HG03442 (cell line): ENCODE measurements around the gene TCEANC.
A peak's percentile ranks its signal among the peaks of the same experiment; 100 is the strongest.
"Not testable (repeated sequence)": the region's sequence is repeated elsewhere in the genome, so short reads cannot be mapped to it uniquely, and the experiment has no call there.

Experiments used
- ATAC-seq: cut with Tn5 transposase; IDR thresholded peaks from one replicate; pipeline ENCODE4 v1.9.1; 2021; ENCODE audit warnings: mild to moderate bottlenecking, moderate library complexity; ENCODE audit not compliant: unreplicated experiment

TCEANC gene

GRCh38 chrX:13652850-13653693 lies at the start of gene TCEANC:
TCEANC (plus strand) TSS chrX:13653141; CDS start chrX:13662509, 9,368 bp downstream.
- peak; percentile 96 for ATAC-seq

DNA sequence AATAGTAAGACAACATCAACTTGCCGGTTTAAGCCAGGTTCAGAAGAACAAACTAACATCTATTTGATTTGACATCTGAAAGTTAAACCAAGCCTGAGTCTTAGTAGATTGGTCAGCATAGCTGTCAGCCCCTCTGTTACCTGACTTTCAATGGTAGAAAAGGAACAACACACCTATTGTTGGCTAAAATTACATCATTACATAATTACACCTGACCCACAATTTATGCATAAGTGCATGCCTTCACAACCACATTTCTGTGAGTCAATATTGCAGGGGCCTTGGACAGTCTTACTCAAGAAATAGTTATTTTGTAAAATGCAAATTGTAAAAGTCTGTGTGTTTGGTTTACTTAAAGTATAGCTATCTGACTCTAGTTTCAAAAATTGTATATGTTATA lies 47.3 kb upstream of the TCEANC start:
- no peak for ATAC-seq

DNA sequence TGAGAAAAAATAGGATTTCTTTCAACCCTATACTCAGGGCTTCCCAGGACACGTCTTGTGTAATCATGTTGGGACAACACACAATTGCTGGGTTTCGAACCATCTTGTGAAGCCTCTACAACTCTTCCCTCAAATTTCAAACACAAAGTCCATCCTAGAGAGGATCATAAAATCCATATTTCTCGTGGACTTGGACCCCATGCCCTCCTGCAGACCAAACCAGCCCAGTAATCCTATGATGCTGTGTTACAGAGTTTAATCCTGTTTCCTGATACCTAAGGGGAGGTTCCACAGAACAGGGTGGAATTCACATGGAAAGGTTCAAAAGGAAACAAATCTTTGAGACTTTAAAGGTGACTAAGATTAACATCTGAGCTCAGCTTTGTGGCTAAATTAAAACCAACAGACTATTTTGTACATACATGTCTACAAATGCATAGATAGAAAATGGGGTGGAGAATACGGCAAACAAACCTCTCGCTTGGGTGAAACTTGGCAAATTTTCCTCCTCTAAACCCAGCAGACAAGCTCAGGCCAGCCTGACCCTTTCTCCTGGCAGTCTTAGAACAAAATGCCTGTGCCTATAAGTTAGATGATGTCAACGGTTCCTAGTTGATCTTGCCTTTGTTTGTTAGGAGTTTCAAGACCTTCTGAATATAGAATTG lies 45.5 kb upstream of the TCEANC start:
- no peak for ATAC-seq

- no peak for ATAC-seq
Observed at GRCh38 chrX:13607996-13608365, 45.0 kb upstream of the TCEANC start.

- no peak for ATAC-seq
Observed at GRCh38 chrX:13614154-13614553, 38.8 kb upstream of the TCEANC start.

GRCh38 chrX:13620207-13620606 lies 32.7 kb upstream of the TCEANC start:
- no peak for ATAC-seq

GRCh38 chrX:13622401-13622964 lies 30.5 kb upstream of the TCEANC start:
- ATAC-seq: no peak

GRCh38 chrX:13627306-13627705 lies 25.6 kb upstream of the TCEANC start:
- ATAC-seq: no peak

DNA sequence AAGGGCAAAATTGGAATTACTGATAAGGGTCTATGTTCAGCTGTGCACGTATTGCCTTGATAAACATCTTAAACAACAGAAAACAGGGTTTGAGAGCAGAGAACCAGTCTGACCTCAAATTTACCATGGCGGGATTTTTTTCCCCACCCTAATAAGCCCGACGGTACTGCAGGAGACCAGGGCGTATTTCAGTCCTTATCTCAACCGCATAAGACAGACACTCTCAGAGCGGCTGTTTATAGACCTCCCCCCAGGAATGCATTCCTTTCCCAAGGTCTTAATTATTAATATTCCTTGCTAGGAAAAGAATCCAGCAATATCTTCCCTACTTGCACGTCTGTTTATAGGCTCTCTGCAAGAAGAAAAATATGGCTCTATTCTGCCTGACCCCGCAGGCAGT lies 15.7 kb upstream of the TCEANC start:
- not testable (repeated sequence) for ATAC-seq

- ATAC-seq: no peak
Observed at GRCh38 chrX:13638021-13638420, 14.9 kb upstream of the TCEANC start.

- no peak for ATAC-seq
Observed at GRCh38 chrX:13638826-13639225, 14.1 kb upstream of the TCEANC start.

DNA sequence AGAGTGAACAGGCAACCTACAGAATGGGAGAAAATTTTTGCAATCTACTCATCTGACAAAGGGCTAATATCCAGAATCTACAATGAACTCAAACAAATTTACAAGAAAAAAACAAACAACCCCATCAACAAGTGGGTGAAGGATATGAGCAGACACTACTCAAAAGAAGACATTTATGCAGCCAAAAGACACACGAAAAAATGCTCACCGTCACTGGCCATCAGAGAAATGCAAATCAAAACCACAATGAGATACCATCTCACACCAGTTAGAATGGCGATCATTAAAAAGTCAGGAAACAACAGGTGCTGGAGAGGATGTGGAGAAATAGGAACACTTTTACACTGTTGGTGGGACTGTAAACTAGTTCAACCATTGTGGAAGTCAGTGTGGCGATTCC lies 11.3 kb upstream of the TCEANC start:
- not testable (repeated sequence) for ATAC-seq

GRCh38 chrX:13645464-13646153 lies 7.3 kb upstream of the TCEANC start:
- ATAC-seq: no peak

- ATAC-seq: no peak
Observed at GRCh38 chrX:13646154-13646549, 6.8 kb upstream of the TCEANC start.

- ATAC-seq: no peak
Observed at GRCh38 chrX:13647709-13648212, 5.2 kb upstream of the TCEANC start.

DNA sequence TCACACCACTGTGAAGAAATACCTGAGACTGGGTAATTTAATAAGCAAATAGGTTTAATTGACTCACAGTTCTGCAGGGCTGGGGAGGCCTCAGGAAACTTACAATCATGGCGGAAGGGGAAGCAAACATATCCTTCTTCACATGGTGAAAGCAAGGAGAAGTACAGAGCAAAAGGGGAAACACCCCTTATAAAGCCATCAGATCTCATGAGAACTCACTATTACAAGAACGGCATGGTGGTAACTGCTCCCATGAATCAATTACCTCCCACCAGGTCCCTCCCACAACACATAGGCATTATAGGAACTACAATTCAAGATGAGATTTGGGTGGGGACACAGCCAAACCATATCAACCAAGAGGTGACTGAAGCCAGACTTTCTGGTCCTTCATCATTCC lies 4.6 kb upstream of the TCEANC start:
- not testable (repeated sequence) for ATAC-seq

GRCh38 chrX:13649838-13650237 lies 3.1 kb upstream of the TCEANC start:
- no peak for ATAC-seq

- no peak for ATAC-seq
Observed at GRCh38 chrX:13650318-13650717, 2.6 kb upstream of the TCEANC start.

DNA sequence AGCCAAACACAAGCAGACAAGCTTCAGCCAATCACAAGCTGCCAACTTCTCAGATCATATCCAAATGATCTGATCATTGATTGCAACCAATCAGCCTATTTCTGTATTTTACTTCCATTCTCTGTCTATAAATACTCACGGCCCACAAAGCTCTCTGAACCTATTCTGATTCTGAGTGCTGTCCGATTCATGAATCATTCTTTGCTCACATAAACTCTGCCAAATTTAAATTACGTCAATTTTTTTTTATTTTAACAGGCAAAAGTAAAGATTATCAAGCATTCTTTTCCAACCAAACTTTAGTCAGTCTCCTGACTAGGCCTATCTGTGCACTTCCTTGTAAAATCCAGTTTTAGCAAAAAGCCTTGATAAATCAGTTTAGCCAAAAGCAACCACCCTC lies 1.8 kb upstream of the TCEANC start:
- ATAC-seq: no peak

DNA sequence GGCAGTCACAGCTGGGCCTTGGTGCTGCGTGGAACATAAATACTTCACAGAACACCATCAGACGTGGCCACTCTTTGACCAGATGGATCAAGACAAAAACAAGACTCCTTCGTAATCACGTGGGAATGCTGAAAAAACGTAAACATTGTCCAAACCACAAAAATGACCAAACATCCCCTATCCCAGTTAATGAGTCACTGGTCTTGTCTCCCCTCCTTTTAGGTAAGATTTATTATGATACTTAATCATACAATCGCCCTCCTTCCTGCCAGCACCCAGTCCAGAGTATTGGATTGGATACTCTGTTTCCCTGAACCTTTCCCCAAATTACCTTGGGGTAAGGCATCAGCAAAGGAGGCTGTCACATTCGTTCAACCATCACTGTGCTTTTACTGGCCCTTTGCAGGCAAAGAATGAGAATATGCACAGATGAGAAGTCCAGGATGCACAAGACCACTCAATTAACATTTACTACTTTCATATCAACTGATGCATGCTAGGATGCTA lies 601 bp upstream of the TCEANC start:
- no peak for ATAC-seq

- ATAC-seq: no peak
Observed at GRCh38 chrX:13654116-13654515, 1.2 kb downstream of the TCEANC start.
